ENCODE data around the gene HES4.

The HES4 gene

DNA sequence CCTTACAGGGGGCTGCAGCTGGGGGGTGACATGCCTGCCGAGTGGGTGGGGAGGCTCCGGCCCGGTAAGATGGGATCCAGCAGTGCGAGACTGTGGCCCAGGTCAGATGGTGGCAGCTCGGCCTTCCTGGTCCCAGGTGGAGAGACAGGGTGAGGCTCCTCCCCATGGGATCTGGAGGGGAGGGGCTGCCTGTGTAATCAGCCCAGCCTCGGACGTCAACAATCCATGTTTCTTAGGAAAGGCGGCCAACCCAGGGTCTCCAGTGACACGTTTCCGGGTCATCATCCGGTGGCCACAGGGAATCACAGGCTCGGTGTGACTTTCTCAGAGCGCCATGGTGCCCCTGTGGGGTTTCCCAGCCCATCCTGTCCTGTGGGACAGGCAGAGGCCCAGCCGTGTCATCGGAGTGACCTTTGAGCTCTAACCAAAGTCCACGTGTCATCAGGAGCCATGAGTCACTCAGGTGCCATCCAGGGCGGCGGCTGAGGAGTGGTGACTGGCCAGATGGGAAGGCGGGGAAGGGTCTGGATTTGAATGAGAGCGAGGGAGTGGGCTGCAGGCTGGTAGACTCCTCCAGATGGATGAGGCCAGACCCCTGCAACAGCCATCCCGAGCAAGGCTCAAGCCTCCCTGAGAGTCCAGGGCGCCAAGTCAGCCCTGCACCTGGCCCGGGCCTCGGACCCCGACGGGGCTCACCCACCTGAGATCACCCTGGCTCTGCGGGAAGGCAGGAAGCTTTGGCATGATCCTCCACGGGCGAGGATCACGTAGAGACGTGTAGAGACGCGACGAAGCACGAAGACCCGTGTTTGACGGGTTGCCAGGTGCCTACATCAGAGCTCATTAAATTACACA lies 6.6 kb upstream of the HES4 start:
- no peak for DNase-seq (ENCODE audit: low read depth in 2 of 2)
- no peak overlapping the region for H3K4me3 ChIP-seq (replicated peaks in 1 of 2; ENCODE audit: low read depth in 2 of 2, low read length in 2 of 2)
- TF ChIP-seq, protein P1, sequence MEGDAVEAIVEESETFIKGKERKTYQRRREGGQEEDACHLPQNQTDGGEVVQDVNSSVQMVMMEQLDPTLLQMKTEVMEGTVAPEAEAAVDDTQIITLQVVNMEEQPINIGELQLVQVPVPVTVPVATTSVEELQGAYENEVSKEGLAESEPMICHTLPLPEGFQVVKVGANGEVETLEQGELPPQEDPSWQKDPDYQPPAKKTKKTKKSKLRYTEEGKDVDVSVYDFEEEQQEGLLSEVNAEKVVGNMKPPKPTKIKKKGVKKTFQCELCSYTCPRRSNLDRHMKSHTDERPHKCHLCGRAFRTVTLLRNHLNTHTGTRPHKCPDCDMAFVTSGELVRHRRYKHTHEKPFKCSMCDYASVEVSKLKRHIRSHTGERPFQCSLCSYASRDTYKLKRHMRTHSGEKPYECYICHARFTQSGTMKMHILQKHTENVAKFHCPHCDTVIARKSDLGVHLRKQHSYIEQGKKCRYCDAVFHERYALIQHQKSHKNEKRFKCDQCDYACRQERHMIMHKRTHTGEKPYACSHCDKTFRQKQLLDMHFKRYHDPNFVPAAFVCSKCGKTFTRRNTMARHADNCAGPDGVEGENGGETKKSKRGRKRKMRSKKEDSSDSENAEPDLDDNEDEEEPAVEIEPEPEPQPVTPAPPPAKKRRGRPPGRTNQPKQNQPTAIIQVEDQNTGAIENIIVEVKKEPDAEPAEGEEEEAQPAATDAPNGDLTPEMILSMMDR (IDR thresholded peaks at IDR 0.05; ENCODE audit: low read depth, low read length), result no peak

DNA sequence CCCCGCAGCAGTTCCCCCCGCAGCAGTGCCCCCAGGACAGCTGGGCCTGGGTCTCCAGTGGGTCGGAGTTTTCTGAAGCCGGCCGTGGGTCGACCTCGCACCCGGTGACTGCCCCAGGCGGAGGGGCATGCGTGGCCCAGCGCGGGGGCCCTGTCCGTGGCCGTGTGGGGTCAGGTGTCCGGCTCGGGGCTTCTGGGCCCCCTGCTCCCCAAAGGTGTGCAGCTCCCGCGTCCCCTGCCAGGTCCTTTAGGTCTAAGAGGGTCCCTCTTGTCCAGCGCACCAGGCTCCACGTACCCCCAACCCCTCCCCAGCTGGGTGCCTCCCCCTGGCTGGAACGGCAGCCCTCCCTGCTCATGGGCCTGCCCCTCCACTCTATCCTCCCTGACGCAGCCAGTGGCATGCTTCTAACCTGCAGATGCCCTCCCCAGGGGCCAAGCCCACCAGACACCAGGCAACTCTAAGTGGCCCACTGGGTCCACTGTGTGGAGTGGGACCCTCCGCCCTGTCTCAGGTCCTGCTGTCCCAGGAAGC lies 5.9 kb upstream of the HES4 start:
- no peak overlapping the region for H3K4me3 ChIP-seq (replicated peaks in 1 of 2; ENCODE audit: low read depth in 2 of 2, low read length in 2 of 2)
- no peak for DNase-seq (ENCODE audit: low read depth in 2 of 2)
- TF ChIP-seq, protein P1 (IDR thresholded peaks at IDR 0.05; ENCODE audit: low read depth, low read length), result no peak

DNA sequence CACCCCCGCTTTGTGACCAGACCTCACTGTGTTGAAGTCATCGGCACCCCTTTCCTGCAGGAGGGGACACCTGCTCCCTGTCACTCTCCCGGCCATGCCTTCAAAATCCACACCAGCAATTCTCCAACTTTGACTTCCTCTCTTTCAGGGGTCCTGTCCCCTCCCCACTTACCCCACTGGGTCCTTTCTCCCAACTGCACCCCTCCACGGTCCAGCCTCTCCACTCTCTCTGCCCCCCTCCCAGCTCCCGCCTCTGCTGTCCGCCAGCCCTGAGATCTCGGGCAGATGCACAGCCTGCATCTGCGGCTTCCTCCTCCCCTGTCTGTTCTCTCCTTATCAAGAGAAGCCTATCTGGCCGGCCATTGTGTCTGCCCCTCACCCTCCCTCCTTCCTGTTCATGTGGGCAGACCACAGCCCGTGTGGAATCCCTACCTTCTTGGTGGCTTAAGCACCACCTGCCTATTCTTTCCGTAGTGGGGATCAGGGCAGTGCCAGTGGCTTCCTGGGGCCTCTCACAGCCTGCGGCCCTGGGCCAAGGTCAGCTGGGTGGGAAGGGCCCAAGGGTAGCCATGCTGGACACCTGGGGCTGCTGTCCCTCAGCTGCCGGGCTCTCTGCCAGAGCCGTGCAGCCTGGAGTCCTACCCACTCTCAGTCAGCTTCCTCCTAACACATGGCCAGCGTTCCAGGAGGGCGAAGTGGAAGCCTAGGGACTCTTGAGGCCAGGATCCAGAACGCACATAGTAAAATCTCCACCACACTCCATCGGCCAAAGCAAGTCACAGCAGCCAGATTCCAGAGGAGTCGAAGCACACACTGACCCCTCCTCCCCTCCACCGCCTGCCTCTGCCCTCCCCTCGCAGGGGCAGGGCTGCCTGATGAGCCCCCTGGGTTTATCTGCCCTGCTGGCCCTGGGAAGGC lies 5.1 kb upstream of the HES4 start:
- H3K4me3 ChIP-seq (replicated peaks in 1 of 2; ENCODE audit: low read depth in 2 of 2, low read length in 2 of 2), result no peak overlapping the region
- DNase-seq (ENCODE audit: low read depth in 2 of 2), result peak in 1 of 2 donors; percentile 67

DNA sequence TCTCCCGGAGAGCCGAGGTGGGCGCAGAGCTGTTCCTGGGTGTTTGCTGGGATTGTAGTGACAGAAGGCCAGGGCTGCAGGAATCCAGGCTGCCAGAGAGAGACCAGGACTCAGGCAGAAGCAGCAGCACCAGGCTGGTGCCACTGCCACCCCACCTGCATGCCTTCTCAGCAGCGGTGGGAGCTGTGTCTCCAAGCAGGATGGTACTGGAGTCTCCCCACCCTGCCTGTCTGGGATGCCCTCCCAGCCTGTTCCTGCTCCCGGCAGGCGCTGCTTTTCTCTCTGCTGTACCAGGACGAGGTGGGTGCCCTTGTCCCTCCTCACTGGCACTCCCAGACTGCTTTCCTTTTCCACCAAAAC lies 4.5 kb upstream of the HES4 start:
- no peak overlapping the region for H3K4me3 ChIP-seq (replicated peaks in 1 of 2; ENCODE audit: low read depth in 2 of 2, low read length in 2 of 2)

More for the DNA sequence above, 5.1 kb upstream of the HES4 start:
- TF ChIP-seq, protein P1 (IDR thresholded peaks at IDR 0.05; ENCODE audit: low read depth, low read length), result no peak

DNA sequence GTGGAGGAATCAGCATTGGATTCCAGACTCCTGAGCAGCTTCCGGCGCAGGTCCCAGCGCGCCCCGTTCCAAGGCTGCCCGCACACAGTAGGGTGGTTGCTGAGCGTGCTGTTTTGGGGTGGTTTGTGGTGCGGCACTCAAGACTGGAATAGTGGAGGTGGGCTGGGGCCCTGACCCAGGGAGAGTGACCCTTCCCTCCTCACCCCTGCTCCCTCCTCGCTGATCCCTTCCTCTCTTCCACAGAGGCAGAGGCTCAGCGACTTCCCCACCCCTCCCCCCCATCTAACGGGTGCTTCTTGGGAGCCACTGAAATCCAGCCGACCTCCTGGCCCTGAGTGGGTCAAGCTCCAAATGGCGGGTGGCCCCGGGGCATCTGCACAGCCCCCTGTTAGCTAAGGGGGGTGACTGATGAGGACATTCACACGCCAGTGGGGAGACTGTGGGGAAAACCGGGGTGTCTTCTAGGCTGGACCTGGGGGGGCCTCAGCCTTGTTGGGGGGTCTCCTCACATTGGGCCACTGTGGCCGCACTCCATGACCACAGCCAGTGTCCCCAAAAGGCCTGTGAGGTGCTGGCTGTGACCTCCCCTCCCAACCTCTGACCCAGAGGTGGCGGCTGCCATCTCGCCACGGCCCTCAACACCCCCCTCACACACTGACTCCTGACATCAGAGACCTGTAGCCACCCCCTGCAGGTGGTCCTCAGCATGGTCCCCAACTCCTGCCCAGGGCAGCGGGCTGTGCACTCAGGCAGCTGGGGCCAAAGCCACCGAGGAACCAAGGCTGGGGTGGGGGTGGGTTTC lies 3.9 kb upstream of the HES4 start:
- TF ChIP-seq, protein P1 (IDR thresholded peaks at IDR 0.05; ENCODE audit: low read depth, low read length), result no peak
- H3K4me3 ChIP-seq (replicated peaks in 1 of 2; ENCODE audit: low read depth in 2 of 2, low read length in 2 of 2), result no peak overlapping the region
- no peak for DNase-seq (ENCODE audit: low read depth in 2 of 2)

More for the DNA sequence above, 4.5 kb upstream of the HES4 start:
- no peak for DNase-seq (ENCODE audit: low read depth in 2 of 2)
- TF ChIP-seq, protein P1 (IDR thresholded peaks at IDR 0.05; ENCODE audit: low read depth, low read length), result no peak
